Natural killer cell (primary cell): Measurements from ENCODE around the gene GREB1. TPM values are rescaled to one million over a fixed set of nuclear protein-coding genes. Genes with fewer than 3 reads are reported as not detected.

Experiments
- ATAC-seq, 3 donors: fragments of 150-1000 bp in 2 of 3; fragments of 200-7000 bp in 1 of 3; cut with Tn5 transposase; 1 replicate in 1 of 3; 2 replicates in 2 of 3; pipeline ENCODE4 v1.10.0; 2021; ENCODE audit warnings: mild to moderate bottlenecking in 2 of 3, moderate library complexity in 2 of 3
- DNase-seq, 2 donors: peaks; one replicate each; pipeline versions ENCODE4 v3.0.0 to v3.0.0-alpha.2; 2013 to 2021; ENCODE audit warnings: mixed read lengths in 1 of 2
- H3K27ac ChIP-seq: one replicate; pipeline ENCODE4 v1.5.1; 2013; ENCODE audit warnings: mild to moderate bottlenecking, low read length
- H3K27me3 ChIP-seq: one replicate; pipeline ENCODE4 v1.6.1; 2013; ENCODE audit warnings: low read length; ENCODE audit not compliant: control insufficient read depth, insufficient read depth
- H3K36me3 ChIP-seq: one replicate; pipeline ENCODE4 v1.6.1; 2013; ENCODE audit warnings: low read length; ENCODE audit not compliant: control insufficient read depth, insufficient read depth
- H3K4me1 ChIP-seq: one replicate; pipeline ENCODE4 v1.6.1; 2013; ENCODE audit warnings: low read length; ENCODE audit not compliant: control insufficient read depth, insufficient read depth
- H3K4me3 ChIP-seq: one replicate; pipeline ENCODE4 v1.5.1; 2013; ENCODE audit warnings: low read length
- H3K9me3 ChIP-seq: one replicate; pipeline ENCODE4 v1.6.1; 2013; ENCODE audit warnings: low read length; ENCODE audit not compliant: control insufficient read depth, insufficient read depth
- H3K27ac Mint-ChIP-seq, 2 donors: one replicate each; pipeline ENCODE4 v1.8.0; 2022; ENCODE audit warnings: mild to moderate bottlenecking in 2 of 2, mixed read lengths in 2 of 2, moderate library complexity in 1 of 2
- H3K27me3 Mint-ChIP-seq, 2 donors: one replicate each; pipeline ENCODE4 v1.8.0; 2022; ENCODE audit warnings: low read depth in 2 of 2, mixed read lengths in 2 of 2
- H3K36me3 Mint-ChIP-seq: one replicate; pipeline ENCODE4 v1.8.0; 2022; ENCODE audit warnings: mixed read lengths
- H3K4me1 Mint-ChIP-seq, 2 donors: one replicate each; pipeline ENCODE4 v1.8.0; 2022; ENCODE audit warnings: mixed read lengths in 2 of 2
- H3K4me3 Mint-ChIP-seq: one replicate; pipeline ENCODE4 v1.8.0; 2022; ENCODE audit warnings: mild to moderate bottlenecking, moderate library complexity, mixed read lengths
- H3K9me3 Mint-ChIP-seq, 2 donors: one replicate each; pipeline ENCODE4 v1.8.0; 2022; ENCODE audit warnings: mixed read lengths in 2 of 2
- WGBS: methylation state at CpG from one replicate; pipeline ENCODE4 v1.1.7; 2013; ENCODE audit warnings: missing lambda C conversion rate; ENCODE audit not compliant: insufficient coverage; 5-methylcytosine and 5-hydroxymethylcytosine counted together
- intact Hi-C: fragments of 100-400 bp; cut with micrococcal nuclease; formaldehyde crosslinking; loops from one replicate; pipeline ENCODE4 v1.14.2; 2022
- total RNA-seq, 4 donors: library from RNA; stranded (reverse); fragments of 120-200 nt in 1 of 4; gene quantifications; one replicate each; pipeline versions ENCODE4 v1.2.3 to v1.2.4, GENCODE V29; 2013 to 2022
- TF ChIP-seq, protein P1 (sequence below): fragments of 200-600 bp; IDR thresholded peaks from one replicate; pipeline ENCODE4 v1.8.0; 2022; ENCODE audit warnings: antibody characterized with exemption

Gene GREB1
- total RNA-seq, 3 donors from 2014 or later (not counting 1 experiment from before 2014, with no cell fraction given) = 0.85 to 2.5 (median 2.4) TPM

DNA sequence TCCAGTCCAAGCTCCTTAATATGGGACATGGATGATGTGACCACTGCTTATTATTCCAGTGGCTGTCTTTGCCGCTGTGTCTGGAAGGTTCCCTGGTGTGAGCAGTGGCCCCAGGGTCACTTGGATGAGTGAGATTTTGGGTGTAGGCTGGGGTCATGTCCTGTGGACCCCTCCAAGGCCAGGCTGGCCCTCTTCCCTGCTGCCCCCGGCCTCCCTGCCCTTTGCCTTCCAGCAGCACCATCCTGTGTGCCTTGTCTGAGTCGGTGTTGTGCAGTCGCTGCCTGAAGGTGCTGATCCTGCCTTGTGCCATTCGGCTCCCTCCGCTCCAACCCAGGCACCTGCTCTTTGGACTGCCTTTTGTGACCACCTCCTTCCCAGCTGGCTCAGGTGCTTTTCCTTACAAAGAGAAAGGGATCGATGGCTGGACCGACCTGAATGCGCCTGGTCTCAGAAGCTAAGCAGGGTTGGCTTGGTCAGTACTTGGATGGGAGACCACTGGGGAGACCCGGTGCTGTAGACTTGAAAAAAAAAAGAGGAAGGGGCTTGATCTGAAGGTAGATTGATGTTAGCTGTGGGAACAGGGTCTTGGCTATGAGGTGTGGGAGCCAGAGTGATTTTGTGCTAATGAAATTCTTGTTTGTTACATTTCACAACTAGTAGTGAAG is 16.7 kb upstream of the GREB1 start:
- Histone ChIP-seq H3K27me3 (no peaks in the 10 kb centered on the region), H3K27ac (no peak overlapping the region), H3K4me3 (no peak overlapping the region), H3K9me3 (no peaks in the 10 kb centered on the region), H3K4me1 (no peaks in the 10 kb centered on the region), H3K36me3 (no peaks in the 10 kb centered on the region)
- TF ChIP-seq, protein P1, sequence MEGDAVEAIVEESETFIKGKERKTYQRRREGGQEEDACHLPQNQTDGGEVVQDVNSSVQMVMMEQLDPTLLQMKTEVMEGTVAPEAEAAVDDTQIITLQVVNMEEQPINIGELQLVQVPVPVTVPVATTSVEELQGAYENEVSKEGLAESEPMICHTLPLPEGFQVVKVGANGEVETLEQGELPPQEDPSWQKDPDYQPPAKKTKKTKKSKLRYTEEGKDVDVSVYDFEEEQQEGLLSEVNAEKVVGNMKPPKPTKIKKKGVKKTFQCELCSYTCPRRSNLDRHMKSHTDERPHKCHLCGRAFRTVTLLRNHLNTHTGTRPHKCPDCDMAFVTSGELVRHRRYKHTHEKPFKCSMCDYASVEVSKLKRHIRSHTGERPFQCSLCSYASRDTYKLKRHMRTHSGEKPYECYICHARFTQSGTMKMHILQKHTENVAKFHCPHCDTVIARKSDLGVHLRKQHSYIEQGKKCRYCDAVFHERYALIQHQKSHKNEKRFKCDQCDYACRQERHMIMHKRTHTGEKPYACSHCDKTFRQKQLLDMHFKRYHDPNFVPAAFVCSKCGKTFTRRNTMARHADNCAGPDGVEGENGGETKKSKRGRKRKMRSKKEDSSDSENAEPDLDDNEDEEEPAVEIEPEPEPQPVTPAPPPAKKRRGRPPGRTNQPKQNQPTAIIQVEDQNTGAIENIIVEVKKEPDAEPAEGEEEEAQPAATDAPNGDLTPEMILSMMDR = no peak
- WGBS = 93% methylated on average over 10 of the region's 10 CpGs
- Mint-ChIP-seq H3K9me3 (no peaks in the 10 kb centered on the region), H3K27me3 (peaks cover 5 to 6% of the 10 kb centered on the region in 2 donors), H3K36me3 (no peaks in the 10 kb centered on the region), H3K27ac (no peak overlapping the region), H3K4me3 (no peak overlapping the region), H3K4me1 (no peaks in the 10 kb centered on the region)
- ATAC-seq (no peak), DNase-seq (no peak)
- intact Hi-C loops = no loop called here

GRCh38 chr2:11517906-11518305 is 15.9 kb upstream of the GREB1 start:
- DNase-seq (no peak), ATAC-seq (no peak)
- Histone ChIP-seq H3K4me1 (no peaks in the 10 kb centered on the region), H3K36me3 (no peaks in the 10 kb centered on the region), H3K27me3 (no peaks in the 10 kb centered on the region), H3K27ac (no peak overlapping the region), H3K9me3 (no peaks in the 10 kb centered on the region), H3K4me3 (no peak overlapping the region)
- Mint-ChIP-seq H3K9me3 (peaks cover 0 to 2% of the 10 kb centered on the region in 2 donors), H3K4me3 (no peak overlapping the region), H3K27ac (no peak overlapping the region), H3K4me1 (no peaks in the 10 kb centered on the region), H3K27me3 (peaks cover 3 to 6% of the 10 kb centered on the region in 2 donors), H3K36me3 (no peaks in the 10 kb centered on the region)
- TF ChIP-seq, protein P1 = no peak
- WGBS = 77% methylated on average over 3 of the region's 3 CpGs
- intact Hi-C loops = no loop called here

- no peaks in the 10 kb centered on the region for H3K4me1 Mint-ChIP-seq
These were observed 13.7 kb upstream of the GREB1 start for GRCh38 chr2:11520092-11520693.

More at GRCh38 chr2:11520092-11520693, 13.7 kb upstream of the GREB1 start:
- intact Hi-C loops = no loop called here
- H3K4me1 ChIP-seq = no peaks in the 10 kb centered on the region
- no peaks in the 10 kb centered on the region for H3K9me3 ChIP-seq
- H3K36me3 ChIP-seq = no peaks in the 10 kb centered on the region
- Mint-ChIP-seq H3K27me3 (peaks cover 0 to 3% of the 10 kb centered on the region in 2 donors), H3K27ac (no peak overlapping the region), H3K4me3 (no peak overlapping the region), H3K36me3 (no peaks in the 10 kb centered on the region), H3K9me3 (peaks cover 0 to 3% of the 10 kb centered on the region in 2 donors)
- ATAC-seq (no peak), DNase-seq (no peak)
- H3K4me3 ChIP-seq = no peak overlapping the region
- H3K27ac ChIP-seq = no peak overlapping the region
- H3K27me3 ChIP-seq = no peaks in the 10 kb centered on the region
- whole genome bisulfite sequencing = 85% methylated on average over 3 of the region's 3 CpGs
- TF ChIP-seq, protein P1 = no peak
